Measurements from ENCODE around the gene ALG8.

Gene ALG8

GRCh38 chr11:78067704-78068103 lies 71.7 kb downstream of the ALG8 start:
- TF ChIP-seq, protein P1, sequence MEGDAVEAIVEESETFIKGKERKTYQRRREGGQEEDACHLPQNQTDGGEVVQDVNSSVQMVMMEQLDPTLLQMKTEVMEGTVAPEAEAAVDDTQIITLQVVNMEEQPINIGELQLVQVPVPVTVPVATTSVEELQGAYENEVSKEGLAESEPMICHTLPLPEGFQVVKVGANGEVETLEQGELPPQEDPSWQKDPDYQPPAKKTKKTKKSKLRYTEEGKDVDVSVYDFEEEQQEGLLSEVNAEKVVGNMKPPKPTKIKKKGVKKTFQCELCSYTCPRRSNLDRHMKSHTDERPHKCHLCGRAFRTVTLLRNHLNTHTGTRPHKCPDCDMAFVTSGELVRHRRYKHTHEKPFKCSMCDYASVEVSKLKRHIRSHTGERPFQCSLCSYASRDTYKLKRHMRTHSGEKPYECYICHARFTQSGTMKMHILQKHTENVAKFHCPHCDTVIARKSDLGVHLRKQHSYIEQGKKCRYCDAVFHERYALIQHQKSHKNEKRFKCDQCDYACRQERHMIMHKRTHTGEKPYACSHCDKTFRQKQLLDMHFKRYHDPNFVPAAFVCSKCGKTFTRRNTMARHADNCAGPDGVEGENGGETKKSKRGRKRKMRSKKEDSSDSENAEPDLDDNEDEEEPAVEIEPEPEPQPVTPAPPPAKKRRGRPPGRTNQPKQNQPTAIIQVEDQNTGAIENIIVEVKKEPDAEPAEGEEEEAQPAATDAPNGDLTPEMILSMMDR (IDR thresholded peaks at IDR 0.05; ENCODE audit: low read depth, low read length, missing control alignments): no peak
- no peak for DNase-seq
- Histone ChIP-seq H3K4me3 (ENCODE audit: low read depth, low read length) (no peak overlapping the region), H3K27me3 (replicated peaks) (no peaks in the 10 kb centered on the region), H3K27ac (no peak overlapping the region), H3K36me3 (replicated peaks) (peaks cover 28% of the 10 kb centered on the region)
- in situ Hi-C loops (cut with HindIII; ENCODE audit: low pct_ligation_motif_present, low sequenced_read_pairs): no loop called here

DNA sequence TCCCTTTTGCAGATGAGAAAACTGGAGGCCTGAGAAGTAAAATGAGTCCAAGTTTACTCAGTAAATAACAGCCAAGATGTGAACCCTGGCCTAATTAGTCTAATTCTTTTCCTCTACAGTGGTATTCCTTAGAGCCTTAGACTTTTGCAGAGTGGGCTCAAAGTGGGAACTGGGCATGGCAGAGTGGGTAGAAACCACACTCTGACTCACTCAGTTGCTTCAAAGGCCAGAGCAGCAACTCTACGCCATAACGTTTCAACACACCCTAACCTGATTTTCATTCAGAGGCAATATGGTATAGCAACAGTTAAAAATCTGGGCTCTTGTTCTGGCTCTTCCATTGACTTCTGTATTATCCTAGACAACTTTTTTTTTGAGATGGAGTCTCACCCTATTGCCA lies 73.0 kb downstream of the ALG8 start:
- H3K36me3 ChIP-seq (replicated peaks): peaks cover 24% of the 10 kb centered on the region
- TF ChIP-seq, protein P1 (IDR thresholded peaks at IDR 0.05; ENCODE audit: low read depth, low read length, missing control alignments): no peak
- in situ Hi-C loops (cut with HindIII; ENCODE audit: low pct_ligation_motif_present, low sequenced_read_pairs): no loop called here
- no peak overlapping the region for H3K4me3 ChIP-seq (ENCODE audit: low read depth, low read length)
- DNase-seq: no peak
- H3K27ac ChIP-seq: no peak overlapping the region
- H3K27me3 ChIP-seq (replicated peaks): no peaks in the 10 kb centered on the region

GRCh38 chr11:78065203-78065602 lies 74.2 kb downstream of the ALG8 start:
- no peak for DNase-seq
- no peaks in the 10 kb centered on the region for H3K27me3 ChIP-seq (replicated peaks)
- in situ Hi-C loops (cut with HindIII; ENCODE audit: low pct_ligation_motif_present, low sequenced_read_pairs): no loop called here
- no peak overlapping the region for H3K27ac ChIP-seq
- TF ChIP-seq, protein P1 (IDR thresholded peaks at IDR 0.05; ENCODE audit: low read depth, low read length, missing control alignments): no peak
- no peak overlapping the region for H3K4me3 ChIP-seq (ENCODE audit: low read depth, low read length)
- peaks cover 17% of the 10 kb centered on the region for H3K36me3 ChIP-seq (replicated peaks)

DNA sequence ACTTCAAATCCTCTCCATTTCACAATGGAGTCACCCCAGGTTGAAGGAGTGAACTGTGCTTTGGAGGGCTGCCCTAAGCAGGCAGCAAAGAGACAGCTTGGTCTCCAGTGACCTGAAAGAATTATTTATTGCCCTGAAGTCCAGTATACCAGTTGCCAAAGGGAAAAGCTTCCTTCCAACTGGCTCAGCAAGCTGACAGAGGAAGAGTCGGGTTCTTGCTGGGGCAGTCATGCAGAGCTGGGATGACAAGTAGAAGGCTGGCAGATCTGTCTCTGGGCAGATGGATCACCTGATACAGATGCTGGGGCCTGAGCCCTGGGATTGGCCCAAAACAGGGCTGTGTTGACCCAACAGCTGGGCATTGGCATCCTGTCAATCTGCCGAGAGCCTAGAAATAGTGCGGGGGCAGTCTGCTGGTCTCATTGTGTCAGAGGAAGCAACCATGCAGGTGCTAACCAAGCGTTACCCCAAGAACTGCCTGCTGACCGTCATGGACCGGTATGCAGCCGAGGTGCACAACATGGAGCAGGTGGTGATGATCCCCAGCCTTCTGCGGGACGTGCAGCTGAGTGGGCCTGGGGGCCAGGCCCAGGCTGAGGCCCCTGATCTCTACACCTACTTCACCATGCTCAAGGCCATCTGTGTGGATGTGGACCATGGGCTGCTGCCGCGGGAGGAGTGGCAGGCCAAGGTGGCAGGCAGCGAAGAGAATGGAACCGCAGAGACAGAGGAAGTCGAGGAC lies 75.8 kb downstream of the ALG8 start, which contains the start of gene THRSP:
Gene THRSP, plus strand, starts transcription at position 422 of the 742 bp plus-strand sequence. Its CDS starts 21 bp downstream, at position 443.
- TF ChIP-seq, protein P1 (IDR thresholded peaks at IDR 0.05; ENCODE audit: low read depth, low read length, missing control alignments): no peak
- Histone ChIP-seq H3K27me3 (replicated peaks) (no peaks in the 10 kb centered on the region), H3K27ac (no peak within 1 kb of the TSS), H3K4me3 (ENCODE audit: low read depth, low read length) (no peak within 1 kb of the TSS), H3K36me3 (replicated peaks) (peaks cover 8% of the 10 kb centered on the region)
- in situ Hi-C loops (cut with HindIII; ENCODE audit: low pct_ligation_motif_present, low sequenced_read_pairs): no loop called here
- no peak for DNase-seq

DNA sequence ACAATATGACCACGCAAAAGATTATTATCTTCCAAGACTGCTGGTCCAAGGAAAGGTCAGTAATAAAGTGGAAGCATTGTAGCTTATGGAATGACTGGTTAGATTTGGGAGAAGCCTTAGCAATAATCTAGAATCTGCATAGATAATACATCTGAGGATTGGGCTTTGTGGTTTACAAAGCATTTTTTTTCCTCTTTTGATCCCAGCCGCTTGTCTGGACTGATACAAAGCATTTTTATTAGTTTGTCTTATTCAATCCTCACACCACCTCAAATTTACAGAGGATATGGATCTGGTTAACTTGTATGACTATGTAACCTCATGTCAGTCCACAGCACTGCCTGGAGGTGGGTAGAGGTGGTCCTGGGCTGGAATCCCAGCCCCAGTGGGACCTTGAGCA lies 76.8 kb downstream of the ALG8 start:
- Histone ChIP-seq H3K36me3 (replicated peaks) (peaks cover 4% of the 10 kb centered on the region), H3K4me3 (ENCODE audit: low read depth, low read length) (no peak overlapping the region), H3K27me3 (replicated peaks) (no peaks in the 10 kb centered on the region), H3K27ac (no peak overlapping the region)
- no peak for DNase-seq
- in situ Hi-C loops (cut with HindIII; ENCODE audit: low pct_ligation_motif_present, low sequenced_read_pairs): no loop called here
- TF ChIP-seq, protein P1 (IDR thresholded peaks at IDR 0.05; ENCODE audit: low read depth, low read length, missing control alignments): no peak

DNA sequence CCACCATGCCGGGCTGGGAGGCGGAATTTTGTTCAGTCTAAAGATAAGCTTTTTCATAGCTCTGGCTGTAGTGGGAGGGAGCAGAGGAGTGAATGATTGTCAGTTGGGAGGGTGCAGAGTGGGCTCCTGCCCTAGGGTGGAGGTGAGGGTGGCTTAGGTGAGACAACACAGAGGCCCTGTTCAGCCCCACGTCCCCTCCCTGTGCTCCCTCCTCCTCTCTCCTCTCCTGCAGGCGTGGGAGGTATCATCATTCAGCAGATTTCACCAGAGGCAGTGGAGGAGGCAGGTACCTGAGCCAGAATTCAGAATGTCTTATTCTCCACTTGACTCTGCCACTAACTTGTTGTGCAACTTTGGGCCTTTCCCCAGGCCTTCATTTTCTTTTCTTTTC lies 77.5 kb downstream of the ALG8 start:
- H3K27me3 ChIP-seq (replicated peaks): no peaks in the 10 kb centered on the region
- no peak overlapping the region for H3K27ac ChIP-seq
- H3K4me3 ChIP-seq (ENCODE audit: low read depth, low read length): no peak overlapping the region
- H3K36me3 ChIP-seq (replicated peaks): no peaks in the 10 kb centered on the region
- TF ChIP-seq, protein P1 (IDR thresholded peaks at IDR 0.05; ENCODE audit: low read depth, low read length, missing control alignments): no peak
- no peak for DNase-seq
- in situ Hi-C loops (cut with HindIII; ENCODE audit: low pct_ligation_motif_present, low sequenced_read_pairs): no loop called here
